ENCODE measurements around the gene PRRT1. TPM values are rescaled to one million over a fixed set of nuclear protein-coding genes. Genes with fewer than 3 reads are reported as not detected.
A peak's percentile ranks its signal among the peaks of the same experiment; 100 is the strongest.

Gene PRRT1
- total RNA-seq, 1 donor = 0.54 TPM

GRCh38 chr6:32154514-32155161 lies 2.9 kb upstream of the PRRT1 start:
- TF ChIP-seq CTCF (IDR thresholded peaks at IDR 0.05; ENCODE audit: insufficient read depth, low read length) = peak; percentile 53
- H3K4me3 ChIP-seq (ENCODE audit: low read depth, low read length) = peak overlapping the region; percentile 75
- peak; percentile 64 for DNase-seq (ENCODE audit: low read depth)

GRCh38 chr6:32153564-32154513 lies 2.1 kb upstream of the PRRT1 start, which contains the start of gene PPT2:
Gene PPT2 (plus strand): TSS chr6:32154141. CDS start chr6:32154595, 454 bp downstream.
- peak within 1 kb of the TSS; percentile 75 for H3K4me3 ChIP-seq (ENCODE audit: low read depth, low read length)
- TF ChIP-seq CTCF (IDR thresholded peaks at IDR 0.05; ENCODE audit: insufficient read depth, low read length) = peak; percentile 45
- peak; percentile 91 for DNase-seq (ENCODE audit: low read depth)

- no peak for TF ChIP-seq CTCF (IDR thresholded peaks at IDR 0.05; ENCODE audit: insufficient read depth, low read length)
- peak overlapping the region; percentile 75 for H3K4me3 ChIP-seq (ENCODE audit: low read depth, low read length)
- peak; percentile 35 for DNase-seq (ENCODE audit: low read depth)
These were observed 1.2 kb upstream of the PRRT1 start for GRCh38 chr6:32152769-32153563.

GRCh38 chr6:32151181-32151862 lies 417 bp downstream of the PRRT1 start:
- DNase-seq (ENCODE audit: low read depth) = no peak
- no peak for TF ChIP-seq CTCF (IDR thresholded peaks at IDR 0.05; ENCODE audit: insufficient read depth, low read length)
- H3K4me3 ChIP-seq (ENCODE audit: low read depth, low read length) = peak overlapping the region; percentile 75

- no peak overlapping the region for H3K4me3 ChIP-seq (ENCODE audit: low read depth, low read length)
- TF ChIP-seq CTCF (IDR thresholded peaks at IDR 0.05; ENCODE audit: insufficient read depth, low read length) = no peak
- DNase-seq (ENCODE audit: low read depth) = no peak
These were observed 1.5 kb downstream of the PRRT1 start for GRCh38 chr6:32149932-32150870.
